ENCODE data around the gene GRAP2.
"Not testable (repeated sequence)": the region's sequence is repeated elsewhere in the genome, so short reads cannot be mapped to it uniquely, and the experiment has no call there.

Gene GRAP2

DNA sequence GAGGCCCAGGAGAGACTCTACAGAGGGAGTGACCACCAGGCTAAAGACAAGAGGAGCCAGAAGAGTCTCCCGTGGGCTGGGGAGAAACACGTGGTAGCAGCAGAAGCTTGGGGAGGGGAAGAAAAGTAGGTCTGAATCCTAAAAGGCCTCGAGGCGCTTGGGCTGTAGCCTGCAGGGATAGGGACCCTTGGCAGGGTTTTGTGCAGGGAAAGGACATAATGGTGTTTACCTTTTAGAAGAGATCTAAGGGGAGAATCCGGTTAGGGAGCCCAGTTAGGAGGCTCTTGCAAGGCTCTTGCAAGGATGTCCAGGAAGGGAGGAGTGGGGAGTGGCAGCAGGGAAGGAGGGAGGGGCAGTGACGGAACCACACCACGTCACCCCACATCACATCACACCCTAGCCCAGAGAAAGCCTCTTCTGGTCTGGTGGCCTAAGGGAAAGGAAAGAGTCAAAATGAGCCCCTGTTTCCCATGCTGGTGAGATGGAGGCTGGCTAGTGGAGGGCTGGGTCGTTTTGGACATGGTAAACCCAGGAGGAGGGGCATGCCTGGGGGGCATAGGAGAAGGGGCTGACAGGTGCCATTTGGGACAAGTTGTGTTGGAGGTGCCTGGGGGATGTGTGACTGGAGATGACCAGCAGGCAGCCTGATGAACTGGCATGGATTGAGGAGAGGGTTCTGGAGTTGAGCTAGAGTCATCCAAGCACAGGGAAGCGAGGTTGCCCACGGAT lies 87.7 kb downstream of the GRAP2 start:
- no peak overlapping the region for H3K4me3 ChIP-seq (ENCODE audit: low read depth, low read length)
- TF ChIP-seq, protein P1, sequence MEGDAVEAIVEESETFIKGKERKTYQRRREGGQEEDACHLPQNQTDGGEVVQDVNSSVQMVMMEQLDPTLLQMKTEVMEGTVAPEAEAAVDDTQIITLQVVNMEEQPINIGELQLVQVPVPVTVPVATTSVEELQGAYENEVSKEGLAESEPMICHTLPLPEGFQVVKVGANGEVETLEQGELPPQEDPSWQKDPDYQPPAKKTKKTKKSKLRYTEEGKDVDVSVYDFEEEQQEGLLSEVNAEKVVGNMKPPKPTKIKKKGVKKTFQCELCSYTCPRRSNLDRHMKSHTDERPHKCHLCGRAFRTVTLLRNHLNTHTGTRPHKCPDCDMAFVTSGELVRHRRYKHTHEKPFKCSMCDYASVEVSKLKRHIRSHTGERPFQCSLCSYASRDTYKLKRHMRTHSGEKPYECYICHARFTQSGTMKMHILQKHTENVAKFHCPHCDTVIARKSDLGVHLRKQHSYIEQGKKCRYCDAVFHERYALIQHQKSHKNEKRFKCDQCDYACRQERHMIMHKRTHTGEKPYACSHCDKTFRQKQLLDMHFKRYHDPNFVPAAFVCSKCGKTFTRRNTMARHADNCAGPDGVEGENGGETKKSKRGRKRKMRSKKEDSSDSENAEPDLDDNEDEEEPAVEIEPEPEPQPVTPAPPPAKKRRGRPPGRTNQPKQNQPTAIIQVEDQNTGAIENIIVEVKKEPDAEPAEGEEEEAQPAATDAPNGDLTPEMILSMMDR (IDR thresholded peaks at IDR 0.05; ENCODE audit: low read depth, low read length, missing control alignments): no peak
- in situ Hi-C loops (cut with HindIII; ENCODE audit: low sequenced_read_pairs): no loop called here
- DNase-seq (ENCODE audit: low read depth): no peak

DNA sequence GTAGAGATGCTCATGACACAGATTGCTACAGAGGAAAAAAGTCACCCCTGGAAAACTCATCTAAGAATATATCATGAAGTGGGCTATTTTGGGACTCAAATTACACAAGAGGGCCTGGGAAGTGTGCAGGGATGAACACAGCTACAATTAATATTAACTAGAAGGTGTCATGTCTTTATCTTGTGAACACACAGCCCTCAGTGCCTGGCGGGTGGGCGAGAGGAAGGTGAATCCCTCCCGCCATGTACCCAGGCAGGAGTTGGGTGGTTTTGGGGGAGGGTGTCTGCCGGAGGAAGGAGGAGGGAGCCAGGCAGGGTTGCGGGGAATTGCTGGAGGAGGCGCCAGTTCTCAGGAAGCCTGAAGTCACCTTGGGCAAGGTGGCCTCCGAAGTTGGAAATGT lies 88.7 kb downstream of the GRAP2 start:
- H3K4me3 ChIP-seq (ENCODE audit: low read depth, low read length): no peak overlapping the region
- in situ Hi-C loops (cut with HindIII; ENCODE audit: low sequenced_read_pairs): no loop called here
- TF ChIP-seq, protein P1 (IDR thresholded peaks at IDR 0.05; ENCODE audit: low read depth, low read length, missing control alignments): no peak
- no peak for DNase-seq (ENCODE audit: low read depth)

- TF ChIP-seq, protein P1 (IDR thresholded peaks at IDR 0.05; ENCODE audit: low read depth, low read length, missing control alignments): no peak
- DNase-seq (ENCODE audit: low read depth): no peak
- no peak overlapping the region for H3K4me3 ChIP-seq (ENCODE audit: low read depth, low read length)
- in situ Hi-C loops (cut with HindIII; ENCODE audit: low sequenced_read_pairs): no loop called here
Observed at GRCh38 chr22:39990686-39991085, 89.8 kb downstream of the GRAP2 start.

GRCh38 chr22:39991159-39991860 lies 90.4 kb downstream of the GRAP2 start:
- H3K4me3 ChIP-seq (ENCODE audit: low read depth, low read length): no peak overlapping the region
- TF ChIP-seq, protein P1 (IDR thresholded peaks at IDR 0.05; ENCODE audit: low read depth, low read length, missing control alignments): no peak
- in situ Hi-C loops (cut with HindIII; ENCODE audit: low sequenced_read_pairs): no loop called here
- DNase-seq (ENCODE audit: low read depth): no peak

- TF ChIP-seq, protein P1 (IDR thresholded peaks at IDR 0.05; ENCODE audit: low read depth, low read length, missing control alignments): no peak
- no peak overlapping the region for H3K4me3 ChIP-seq (ENCODE audit: low read depth, low read length)
- no peak for DNase-seq (ENCODE audit: low read depth)
- in situ Hi-C loops (cut with HindIII; ENCODE audit: low sequenced_read_pairs): no loop called here
Observed at GRCh38 chr22:39992088-39992826, 91.4 kb downstream of the GRAP2 start.

DNA sequence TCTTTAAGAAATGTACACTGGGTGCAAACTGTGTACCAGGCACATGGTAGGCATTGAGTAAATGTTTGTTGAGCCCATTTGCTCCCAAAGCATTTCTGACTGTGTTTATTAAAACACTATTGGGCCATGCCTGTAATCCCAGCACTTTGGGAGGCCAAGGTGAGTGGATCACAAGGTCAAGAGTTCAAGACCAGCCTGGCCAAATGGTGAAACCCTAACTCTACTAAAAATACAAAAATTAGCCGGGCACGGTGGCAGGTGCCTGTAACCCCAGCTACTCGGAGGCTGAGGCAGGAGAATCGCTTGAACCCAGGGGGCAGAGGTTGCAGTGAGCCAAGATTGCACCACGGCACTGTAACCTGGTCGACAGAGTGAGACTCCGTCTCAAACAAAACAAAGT lies 92.0 kb downstream of the GRAP2 start:
- H3K4me3 ChIP-seq (ENCODE audit: low read depth, low read length); DNase-seq (ENCODE audit: low read depth); in situ Hi-C loops (cut with HindIII; ENCODE audit: low sequenced_read_pairs): not testable (repeated sequence)
